Stimulated activated CD4-positive, alpha-beta T cell treated with anti-CD3 and anti-CD28 coated beads, Interleukin-12 subunit alpha, Interleukin-12 subunit beta, amount 100 ng/mL, for 48 hours (primary cell): ENCODE results near the gene KLHDC8A.
"Not testable (repeated sequence)": the region's sequence is repeated elsewhere in the genome, so short reads cannot be mapped to it uniquely, and the experiment has no call there.

Source experiments
- DNase-seq, 3 donors: peaks; one replicate each; pipeline ENCODE4 v3.0.0-alpha.2; 2020; ENCODE audit warnings: low read depth in 2 of 3, low spot score in 1 of 3

The KLHDC8A gene

DNA sequence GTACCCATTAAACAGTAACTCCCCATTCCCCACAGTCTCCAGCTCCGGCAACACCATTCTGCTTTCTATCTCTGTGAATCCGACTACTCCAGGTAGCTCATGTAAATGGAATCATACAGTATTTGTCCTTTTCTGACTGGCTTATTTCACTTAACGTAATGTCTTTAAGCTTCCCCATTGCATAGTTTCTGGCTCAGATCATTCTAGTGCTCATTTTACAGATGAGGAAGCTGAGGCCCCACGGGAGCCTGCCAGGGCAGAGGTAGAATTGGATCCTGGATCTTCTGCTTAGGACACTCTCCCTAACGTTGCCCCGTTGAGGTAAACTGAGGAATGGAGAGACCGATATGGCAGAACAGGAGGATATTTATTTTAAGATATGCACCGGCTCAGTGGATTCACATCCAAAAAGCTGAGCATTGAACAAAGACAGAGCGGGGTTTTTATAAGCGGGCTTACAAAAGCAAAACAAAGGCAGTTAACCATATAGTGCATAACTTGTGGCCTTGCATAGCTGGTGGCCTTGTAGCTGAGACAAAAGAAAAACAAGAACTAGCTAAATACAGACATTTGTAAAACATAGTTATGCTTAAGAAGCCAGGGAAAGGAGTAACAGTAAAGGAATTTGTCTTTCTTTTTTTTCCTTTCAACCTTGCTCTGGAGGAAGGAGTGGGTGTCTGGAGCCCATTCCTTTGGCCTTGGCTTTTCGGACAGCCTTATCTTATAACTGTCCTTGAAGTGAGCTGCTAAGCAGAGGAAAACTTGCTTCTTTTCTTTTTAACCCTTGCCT is 15.3 kb upstream of the KLHDC8A start:
- DNase-seq: no peak

DNA sequence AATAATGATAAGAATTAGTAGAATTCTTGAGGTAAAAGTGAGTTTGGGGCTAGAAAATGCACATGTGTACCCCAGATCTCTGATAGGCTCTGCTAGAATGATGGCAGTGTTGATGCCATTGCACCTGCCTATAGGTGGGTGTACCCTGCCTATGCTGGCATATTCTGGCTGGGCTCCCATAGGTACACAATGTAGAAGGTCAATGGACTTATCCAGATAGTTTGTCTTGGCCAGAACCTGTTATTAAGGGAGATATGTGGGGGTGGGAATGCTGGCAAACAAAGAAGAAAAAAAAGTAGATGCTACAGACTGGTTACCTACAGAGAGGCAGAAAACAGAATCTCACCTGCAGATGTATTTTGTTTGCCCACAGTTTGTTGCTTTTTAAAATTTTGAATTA is 14.1 kb upstream of the KLHDC8A start:
- no peak for DNase-seq

DNA sequence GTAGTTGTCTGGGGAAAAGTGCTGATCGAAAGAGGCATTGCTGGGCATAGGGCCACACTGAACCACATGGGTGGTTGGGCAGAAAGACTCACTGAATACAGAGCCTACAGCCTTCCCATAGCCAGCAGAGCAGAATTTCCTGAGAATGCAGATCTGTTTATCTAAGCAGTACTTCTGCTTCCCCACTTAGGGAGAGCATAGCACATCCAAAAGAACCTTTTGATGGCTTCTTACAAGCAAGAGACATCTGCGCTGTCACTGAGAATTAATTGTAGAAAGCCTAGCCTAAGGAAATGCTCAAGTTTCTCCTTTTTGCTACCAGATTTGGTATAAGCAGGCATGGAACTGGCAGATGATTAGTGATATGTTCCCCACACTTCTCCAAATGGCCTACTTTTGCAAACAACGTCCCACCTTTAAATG is 13.0 kb upstream of the KLHDC8A start:
- no peak for DNase-seq

DNA sequence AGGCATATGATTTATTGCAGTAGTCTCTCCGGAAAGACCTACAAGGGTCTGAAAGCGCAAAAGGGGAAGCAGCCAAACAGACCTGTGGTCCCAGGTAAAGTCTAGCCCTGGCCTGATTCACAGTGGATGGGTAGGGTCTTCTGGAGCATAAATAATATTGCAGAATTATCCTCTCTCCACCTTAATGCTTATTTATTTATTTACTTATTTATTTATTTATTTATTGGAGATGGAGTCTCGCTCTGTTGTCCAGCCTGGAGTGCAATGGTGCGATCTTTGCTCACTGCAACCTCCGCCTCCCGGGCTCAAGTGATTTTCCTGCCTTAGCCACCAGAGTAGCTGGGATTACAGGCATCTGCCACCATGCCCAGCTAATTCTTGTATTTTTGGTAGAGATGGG is 11.8 kb upstream of the KLHDC8A start:
- DNase-seq: no peak

DNA sequence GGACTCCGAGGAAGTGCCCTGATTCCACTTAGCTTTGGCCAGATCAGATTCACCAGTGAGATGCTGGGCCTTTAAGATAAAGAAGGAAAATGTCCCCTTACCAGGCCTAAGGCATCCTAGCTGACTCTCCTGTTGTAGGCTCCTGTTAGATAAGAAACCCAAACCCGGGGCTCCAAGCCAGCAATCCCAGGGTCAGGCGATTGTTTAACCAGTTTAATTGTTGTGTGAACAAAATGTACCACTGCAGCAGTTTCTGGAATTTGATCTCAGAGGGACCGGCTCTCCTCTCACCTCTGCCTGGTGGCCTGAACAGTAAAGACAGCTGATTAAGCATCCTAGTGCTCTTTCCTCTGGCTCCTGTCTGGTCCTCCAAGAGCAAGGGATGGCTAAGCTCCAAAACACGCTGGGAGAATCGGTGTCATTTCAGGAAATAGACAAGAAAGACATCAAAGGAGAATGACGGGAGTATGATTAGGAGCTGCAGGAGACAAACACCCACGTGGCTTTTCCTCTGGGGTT is 9.3 kb upstream of the KLHDC8A start:
- no peak for DNase-seq

DNA sequence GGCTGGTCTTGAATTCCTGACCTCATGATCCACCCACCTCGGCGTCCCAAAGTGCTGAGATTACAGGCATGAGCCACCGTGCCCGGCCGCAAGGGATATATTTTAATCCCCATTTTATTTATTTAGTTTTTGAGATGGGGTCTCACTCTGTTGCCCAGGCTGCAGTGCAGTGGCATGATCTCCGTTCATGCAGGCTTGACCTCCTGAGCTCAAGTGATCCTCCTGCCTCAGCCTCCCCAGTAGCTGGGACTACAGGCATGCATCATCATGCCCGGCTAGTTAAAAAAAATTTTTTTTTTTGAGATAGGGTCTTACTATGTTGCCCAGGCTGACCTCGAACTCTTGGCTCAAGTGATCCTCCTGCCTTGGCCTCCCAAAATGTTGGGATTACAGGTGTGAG is 8.4 kb upstream of the KLHDC8A start:
- DNase-seq: not testable (repeated sequence)

DNA sequence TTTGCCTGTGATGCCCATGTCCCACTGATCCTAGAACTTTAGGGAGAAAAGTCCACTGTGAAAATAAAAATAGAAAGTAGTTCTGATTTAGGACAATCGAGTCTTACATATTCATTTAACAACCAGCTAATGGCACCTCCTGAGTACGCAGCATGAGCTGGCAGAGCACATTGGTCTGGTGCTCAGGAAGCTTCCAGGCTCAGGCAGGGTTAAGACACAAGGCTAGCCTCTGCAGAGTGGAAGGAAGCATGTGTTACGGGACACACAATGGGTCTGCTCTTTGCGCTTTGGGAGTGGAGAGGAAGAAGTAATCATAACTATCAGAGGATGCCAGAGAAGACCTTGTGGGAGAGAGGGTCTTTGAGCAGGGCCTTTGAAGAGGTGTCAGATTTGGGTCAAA is 4.2 kb upstream of the KLHDC8A start:
- DNase-seq: no peak

DNA sequence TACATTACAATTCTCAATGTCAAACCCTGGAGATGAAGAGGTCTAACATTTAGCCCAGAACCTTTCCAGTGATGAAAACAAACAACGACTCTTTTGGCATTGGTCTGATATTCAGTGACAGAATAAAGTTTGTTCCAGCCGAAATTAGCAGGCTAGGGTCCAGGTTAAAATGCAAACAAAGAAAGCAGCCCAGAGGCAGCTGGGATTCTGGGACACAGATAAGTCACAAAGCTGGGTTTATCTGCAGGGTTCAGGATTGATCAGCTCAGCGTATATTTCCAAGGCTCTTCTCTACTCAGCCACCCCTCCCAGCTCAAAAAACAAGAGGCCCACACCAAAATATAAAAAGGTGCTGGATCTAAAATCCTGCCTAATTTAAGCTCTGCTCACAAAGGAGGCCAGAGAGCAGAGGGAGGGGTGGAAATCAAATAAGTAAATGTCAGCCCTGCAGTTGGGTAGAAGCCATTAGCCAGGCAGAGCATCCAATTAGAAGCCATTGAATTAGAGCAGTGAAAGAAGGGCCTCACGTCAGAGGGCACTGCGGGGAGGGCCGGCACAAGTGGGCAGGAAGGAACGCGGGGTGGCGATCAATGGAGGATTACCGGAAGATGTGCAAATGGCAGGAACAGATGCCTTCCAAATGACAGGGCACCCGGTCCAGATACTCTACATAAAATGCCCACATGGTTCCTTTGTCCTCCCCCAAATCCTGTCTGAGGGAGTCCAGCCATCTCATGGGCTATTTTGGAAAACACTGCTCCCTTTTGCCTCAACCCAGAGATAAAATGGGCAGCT is 3.2 kb upstream of the KLHDC8A start:
- DNase-seq: no peak

DNA sequence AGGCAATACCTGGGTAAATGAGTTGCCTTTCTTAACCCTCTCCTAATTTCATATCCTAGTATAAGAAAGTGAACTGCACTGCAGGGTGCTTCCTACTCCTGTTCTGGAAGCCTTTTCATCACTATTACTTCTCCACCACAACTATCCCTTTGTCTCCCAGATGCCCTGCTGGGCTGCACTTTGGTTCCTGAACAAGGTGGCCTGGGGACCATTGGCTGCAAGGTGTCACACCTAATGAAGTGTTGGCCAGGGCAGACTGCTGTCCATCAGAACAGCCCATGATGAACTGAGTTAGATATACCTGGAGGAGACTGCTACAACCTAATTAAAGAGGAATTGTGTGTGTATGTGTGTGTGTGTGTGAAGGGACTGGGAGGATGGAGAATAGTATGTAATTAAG is 1.9 kb upstream of the KLHDC8A start:
- no peak for DNase-seq

DNA sequence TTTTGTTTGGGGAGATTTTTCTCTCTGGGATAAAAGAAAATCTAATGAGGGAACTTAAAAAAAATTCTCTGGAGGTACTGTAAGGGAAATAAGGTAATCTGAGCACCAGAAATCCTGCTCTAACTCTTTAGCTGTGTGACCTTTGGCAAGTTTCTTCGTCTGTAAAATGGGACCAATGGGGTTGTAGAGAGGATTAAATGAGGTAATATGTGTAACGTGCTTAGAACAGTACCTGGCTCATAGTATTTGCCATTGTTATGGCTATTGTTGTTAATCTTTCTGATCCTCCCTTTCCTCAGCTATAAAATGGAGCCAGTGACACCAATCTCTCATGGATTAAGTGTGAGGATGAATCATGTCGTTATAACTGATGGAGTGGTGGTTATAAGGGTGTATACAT is 845 bp upstream of the KLHDC8A start:
- DNase-seq: no peak

DNA sequence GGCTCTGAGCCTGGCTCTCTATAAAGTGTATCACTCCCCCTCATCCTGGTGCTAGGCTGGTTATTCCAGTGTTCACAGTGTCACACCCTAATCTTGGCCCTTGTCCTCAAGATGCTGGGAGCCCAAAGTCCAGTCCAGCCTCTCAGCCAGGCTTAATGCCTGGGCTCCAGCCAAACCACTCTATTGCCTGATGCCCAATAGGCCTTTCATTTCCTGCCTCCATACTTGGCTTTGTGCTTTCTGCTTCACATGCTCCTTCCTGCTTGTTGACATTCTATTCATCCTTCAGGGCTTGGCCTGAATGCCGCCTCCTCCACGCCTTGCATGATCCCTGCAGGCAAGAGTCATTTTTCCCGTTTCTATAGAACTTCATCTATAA is 1.7 kb downstream of the KLHDC8A start:
- DNase-seq: no peak

DNA sequence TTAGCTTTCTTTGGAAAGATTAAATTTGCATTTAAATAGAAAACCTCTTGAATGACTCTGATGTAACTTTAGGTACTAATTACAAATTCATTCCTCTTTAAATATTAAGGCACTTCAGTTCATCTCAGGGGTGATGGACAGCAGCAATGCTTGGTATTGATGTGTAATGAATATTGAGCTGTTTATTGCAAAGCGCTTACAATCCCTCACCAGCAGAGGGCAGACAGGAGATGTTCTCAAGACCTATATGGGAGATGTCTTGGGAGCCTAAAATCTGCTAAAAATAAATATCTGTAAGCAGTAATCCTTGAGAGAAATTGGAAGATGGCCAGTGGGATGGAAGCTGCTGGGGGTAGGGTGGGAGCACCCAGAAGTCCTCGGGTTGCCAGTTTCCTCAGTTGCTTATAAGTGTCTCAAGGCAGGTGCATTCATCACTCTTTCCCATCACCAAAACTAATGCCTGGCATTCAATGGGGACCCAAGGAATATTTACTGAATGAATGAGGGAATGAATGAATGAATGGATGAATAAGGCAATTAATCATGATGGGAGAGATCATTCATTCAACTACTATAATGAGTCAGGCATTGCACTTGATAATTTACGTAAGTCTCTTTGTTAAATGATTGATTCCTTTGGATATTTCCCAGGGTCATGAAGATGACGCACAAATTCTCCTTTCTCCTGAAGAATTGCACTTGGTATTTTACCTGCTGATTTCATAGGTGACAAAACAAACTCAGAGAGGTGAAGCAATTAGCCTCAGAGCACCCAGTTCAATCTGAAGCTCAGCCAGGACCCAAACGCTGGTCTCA is 2.3 kb downstream of the KLHDC8A start:
- DNase-seq: peak; percentile 20 to 66 (median 42)

DNA sequence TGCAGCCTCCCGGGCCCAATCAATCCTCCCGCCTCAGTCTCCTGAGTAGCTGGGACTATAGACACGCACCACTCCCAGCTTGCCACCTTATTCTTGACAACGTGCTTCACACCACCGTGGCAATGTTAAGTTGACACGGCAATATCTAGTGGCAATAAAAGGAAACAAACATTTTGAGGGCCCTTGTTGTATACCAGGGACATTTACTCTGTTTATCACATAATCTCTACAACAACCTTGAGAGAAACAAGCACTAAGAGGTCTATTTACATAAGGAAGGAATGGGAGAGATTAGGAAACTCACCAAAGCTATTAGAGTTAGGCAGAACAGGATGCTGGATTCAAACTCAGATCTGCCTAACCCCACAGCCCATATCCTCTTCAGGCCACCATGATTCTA is 3.1 kb downstream of the KLHDC8A start:
- DNase-seq: no peak

DNA sequence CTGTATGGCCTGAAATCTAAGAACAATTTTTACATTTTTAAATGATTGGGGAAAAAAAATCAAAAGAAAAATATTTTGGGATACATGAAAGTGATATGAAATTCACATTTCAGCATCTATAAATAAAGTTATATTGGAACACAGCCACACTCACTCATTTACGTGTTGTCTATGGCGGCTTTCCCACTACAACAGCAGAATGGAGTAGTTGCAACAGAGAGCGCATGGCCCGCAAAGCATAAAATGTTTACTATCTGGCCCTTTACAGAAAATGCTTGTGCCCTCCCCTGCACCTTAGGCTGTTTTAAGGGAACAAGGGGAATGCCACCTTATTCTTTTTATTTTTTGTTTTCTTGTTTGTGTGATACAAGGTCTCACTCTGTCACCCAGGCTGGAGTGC is 3.5 kb downstream of the KLHDC8A start:
- DNase-seq: no peak

DNA sequence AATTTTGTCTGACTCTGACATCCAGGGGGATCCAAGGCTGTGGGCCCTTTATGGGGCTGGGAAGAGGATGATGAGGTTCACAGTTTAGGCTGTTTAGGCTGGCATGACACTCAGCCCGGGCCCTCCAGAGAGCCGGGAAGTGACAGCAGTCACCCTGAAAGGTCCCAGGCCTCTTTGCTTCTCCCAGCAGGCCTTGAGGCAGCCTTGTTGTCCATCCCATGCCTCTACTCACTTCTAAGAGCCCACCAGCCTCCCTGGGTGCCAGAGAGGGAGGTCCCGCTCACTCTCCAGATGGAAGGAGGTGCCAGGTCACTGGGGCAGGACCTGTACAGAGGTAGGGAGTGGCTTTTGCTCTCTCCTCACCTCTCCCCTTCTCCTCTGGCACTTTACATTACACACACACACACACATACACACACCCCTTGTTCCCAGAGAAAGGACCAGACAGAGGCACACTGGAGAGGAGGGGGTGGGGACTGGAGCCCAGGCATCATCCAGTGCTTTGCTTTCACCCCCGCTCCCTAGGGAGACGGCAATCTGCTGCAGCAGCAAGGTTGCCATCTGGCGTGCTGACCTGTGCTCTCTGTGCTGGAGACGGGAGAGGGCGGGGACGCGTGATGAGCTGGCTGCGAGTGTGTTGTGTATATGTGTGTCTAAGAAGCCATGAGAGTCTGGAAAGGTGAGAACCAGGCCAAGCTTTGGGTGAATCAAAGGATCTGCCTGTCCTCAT is 4.6 kb downstream of the KLHDC8A start:
- DNase-seq: no peak

DNA sequence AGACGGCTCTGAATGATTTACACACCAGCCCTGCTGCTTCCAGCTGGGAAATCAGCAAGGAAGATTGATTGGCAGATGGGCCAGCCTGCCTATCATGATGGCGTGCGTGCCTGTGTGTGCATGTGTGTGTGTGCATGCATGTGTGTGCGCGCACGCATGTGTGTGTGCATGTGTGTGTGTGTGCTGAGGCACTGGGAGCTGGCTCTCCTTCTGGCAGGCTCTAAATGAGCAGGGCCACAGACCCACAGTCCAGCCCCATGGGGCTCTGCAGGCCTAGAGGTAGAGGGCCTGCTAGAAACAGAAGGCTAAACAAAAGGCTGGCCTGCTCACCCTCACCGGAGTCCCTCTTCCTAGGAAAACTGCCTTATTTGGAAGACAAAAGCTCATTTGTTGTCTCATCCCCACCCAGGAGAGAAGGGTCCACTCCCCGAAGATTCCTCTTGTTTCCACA is 6.0 kb downstream of the KLHDC8A start:
- DNase-seq: no peak

DNA sequence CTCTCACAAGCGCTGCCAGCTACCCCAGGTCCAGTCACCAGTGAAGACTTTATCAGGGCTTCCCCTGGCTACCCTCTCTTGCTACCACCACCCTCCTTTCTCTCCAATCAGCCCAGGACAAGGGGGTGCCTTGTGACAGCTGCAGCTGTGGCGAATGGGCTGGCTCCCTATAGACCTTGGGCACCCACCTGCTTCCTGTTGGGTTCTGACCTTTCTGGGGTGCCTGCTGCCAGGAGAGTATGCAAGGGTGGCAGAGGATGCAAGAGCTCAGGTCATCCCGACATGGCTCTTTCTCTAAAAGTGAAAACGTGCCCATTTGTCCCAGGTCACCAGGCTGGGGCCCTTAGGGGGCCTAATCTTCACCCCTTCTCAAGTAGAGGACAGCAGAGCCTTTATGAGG is 6.6 kb downstream of the KLHDC8A start:
- DNase-seq: no peak

DNA sequence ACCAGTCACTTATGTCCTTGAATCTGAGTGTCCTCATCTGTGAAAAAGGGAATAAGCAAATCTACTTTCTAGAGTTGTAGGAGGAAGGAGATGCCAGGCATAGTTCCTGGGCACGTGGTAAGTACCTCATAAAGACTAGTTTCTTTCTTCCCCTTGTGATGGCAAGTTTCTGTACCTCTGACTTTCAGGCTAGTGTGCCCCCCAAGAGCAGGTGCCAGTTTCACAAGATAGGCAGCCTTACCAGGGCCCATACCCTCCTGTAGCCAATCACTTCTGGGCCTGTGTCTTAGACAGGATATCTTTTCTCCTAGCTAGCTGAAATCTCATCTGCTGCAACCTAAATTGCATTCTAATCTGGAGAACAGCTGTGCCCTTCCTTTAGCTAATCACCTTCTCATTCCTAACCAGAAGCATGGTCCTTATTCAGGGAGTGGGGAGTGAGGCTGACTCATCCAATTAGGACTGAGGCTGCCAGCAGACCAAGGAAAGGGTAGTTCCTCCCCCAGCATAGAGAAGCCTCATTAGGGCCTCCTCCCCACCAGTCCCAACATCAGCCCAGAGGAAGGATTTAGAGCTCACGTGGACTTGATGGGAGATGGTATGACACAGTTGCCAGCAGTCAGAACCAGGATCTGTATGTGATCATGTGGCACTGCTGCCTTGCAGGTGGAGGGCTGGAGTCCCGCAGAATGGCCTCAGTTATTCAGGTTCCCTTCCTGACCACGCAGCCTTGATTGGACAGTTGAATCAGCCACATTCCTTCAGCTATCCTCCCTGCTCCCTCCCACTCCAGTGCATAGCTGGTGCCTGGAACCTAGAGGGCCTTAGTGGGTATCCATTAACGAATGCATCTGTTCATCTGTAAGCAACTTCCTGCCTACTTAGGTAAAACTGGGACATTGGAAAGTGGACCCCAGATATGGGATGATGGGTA is 7.9 kb downstream of the KLHDC8A start:
- no peak for DNase-seq

DNA sequence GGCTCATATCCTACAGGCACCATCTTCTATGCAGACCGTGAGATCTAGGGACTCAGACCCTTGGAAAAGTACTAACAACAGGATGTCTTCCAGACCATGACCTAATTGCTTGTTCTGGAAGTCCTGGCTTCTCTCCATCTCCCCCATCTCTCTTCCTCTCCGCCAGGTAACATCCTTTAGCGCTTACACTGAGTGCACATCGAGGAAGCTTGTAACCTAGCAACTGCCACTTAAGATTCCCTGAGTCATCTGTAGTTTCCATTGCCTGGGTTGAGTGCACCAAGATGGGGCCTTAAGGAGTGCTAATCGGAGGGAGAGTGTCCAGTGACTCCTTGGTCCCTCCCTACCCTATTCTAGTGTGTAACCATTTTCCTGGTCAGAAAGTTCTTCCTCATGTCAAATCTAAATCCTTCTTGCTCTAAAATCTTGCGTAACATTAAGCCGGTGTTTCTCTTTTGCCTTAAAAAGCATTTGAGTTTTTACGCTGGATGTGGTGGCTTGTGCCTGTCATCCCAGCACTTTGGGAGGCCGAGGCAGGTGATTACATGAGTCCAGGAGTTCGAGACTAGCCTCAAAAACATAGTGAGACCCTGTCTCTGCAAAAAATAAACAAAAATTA is 9.7 kb downstream of the KLHDC8A start:
- DNase-seq: no peak
